Bronchial epithelial cell (primary cell): ENCODE data around the gene KRTAP12-4. TPM values are rescaled to one million over a fixed set of nuclear protein-coding genes. Genes with fewer than 3 reads are reported as not detected.
"Not testable (repeated sequence)": the region's sequence is repeated elsewhere in the genome, so short reads cannot be mapped to it uniquely, and the experiment has no call there.

Experiments used
- DNase-seq: peaks from one replicate; pipeline ENCODE4 v3.0.0-alpha.2; 2010; ENCODE audit warnings: low read depth
- FAIRE-seq: peaks from 2 replicates; lab custom pipeline; 2011; peaks lifted over from hg19 to GRCh38; lab: Jason Lieb, UNC
- H3K27me3 ChIP-seq: 2 replicates; pipeline ENCODE4 v1.5.1; 2011; ENCODE audit warnings: low read length; ENCODE audit not compliant: control insufficient read depth, insufficient read depth
- H3K36me3 ChIP-seq: 2 replicates; pipeline ENCODE4 v1.5.1; 2011; ENCODE audit warnings: low read length; ENCODE audit not compliant: control insufficient read depth, insufficient read depth
- H3K4me3 ChIP-seq: 2 replicates; pipeline ENCODE4 v1.5.1; 2011; ENCODE audit warnings: mild to moderate bottlenecking, low read depth, low read length, control low read depth
- CTCF ChIP-seq: IDR thresholded peaks from 2 replicates; pipeline ENCODE4 v1.5.1; 2011; ENCODE audit warnings: mild to moderate bottlenecking, moderate library complexity, low read length, control low read depth, inconsistent platforms; ENCODE audit not compliant: insufficient read depth, severe bottlenecking
- total RNA-seq: library from RNA; depleted of rRNA; stranded (reverse); fragments of >200 nt; gene quantifications from 2 replicates; pipeline ENCODE4 v1.2.1, GENCODE V29; 2014

KRTAP12-4 gene
- total RNA-seq, 1 donor from 2014 or later, result not detected

GRCh38 chr21:44637018-44637850 is 17.2 kb downstream of the KRTAP12-4 start, which contains the start of gene KRTAP10-10:
TSS of gene KRTAP10-10 (plus strand) at chr21:44637356. CDS start at chr21:44637418, 62 bp downstream.
- DNase-seq (no peak), FAIRE-seq (peak; percentile 92)

GRCh38 chr21:44636209-44637017 is 18.0 kb downstream of the KRTAP12-4 start:
- H3K27me3 ChIP-seq, result no peaks in the 10 kb centered on the region
- no peaks in the 10 kb centered on the region for H3K36me3 ChIP-seq
- FAIRE-seq (no peak), DNase-seq (no peak)
- TF ChIP-seq CTCF, result no peak
- no peak overlapping the region for H3K4me3 ChIP-seq

More at GRCh38 chr21:44637018-44637850, 17.2 kb downstream of the KRTAP12-4 start, which contains the start of gene KRTAP10-10:
- Histone ChIP-seq H3K27me3 (no peaks in the 10 kb centered on the region), H3K36me3 (no peaks in the 10 kb centered on the region), H3K4me3 (no peak within 1 kb of the TSS)
- TF ChIP-seq CTCF, result no peak

GRCh38 chr21:44632067-44632466 is 22.4 kb downstream of the KRTAP12-4 start:
- no peak for DNase-seq
- Histone ChIP-seq H3K4me3 (no peak overlapping the region), H3K27me3 (no peaks in the 10 kb centered on the region), H3K36me3 (no peaks in the 10 kb centered on the region)
- FAIRE-seq, result no peak
- TF ChIP-seq CTCF, result no peak

GRCh38 chr21:44630440-44630839 is 24.0 kb downstream of the KRTAP12-4 start:
- Histone ChIP-seq H3K4me3 (no peak overlapping the region), H3K36me3 (no peaks in the 10 kb centered on the region), H3K27me3 (no peaks in the 10 kb centered on the region)
- DNase-seq, result no peak
- no peak for FAIRE-seq
- TF ChIP-seq CTCF, result no peak

GRCh38 chr21:44628707-44629391 is 25.6 kb downstream of the KRTAP12-4 start:
- no peak for FAIRE-seq

GRCh38 chr21:44627831-44628233 is 26.6 kb downstream of the KRTAP12-4 start:
- H3K4me3 ChIP-seq, FAIRE-seq, H3K36me3 ChIP-seq, H3K27me3 ChIP-seq, DNase-seq: not testable (repeated sequence)

More at GRCh38 chr21:44628707-44629391, 25.6 kb downstream of the KRTAP12-4 start:
- Histone ChIP-seq H3K4me3 (no peak overlapping the region), H3K36me3 (no peaks in the 10 kb centered on the region), H3K27me3 (no peaks in the 10 kb centered on the region)
- DNase-seq, result no peak
- no peak for TF ChIP-seq CTCF

- not testable (repeated sequence) for DNase-seq, H3K27me3 ChIP-seq, FAIRE-seq, H3K4me3 ChIP-seq, H3K36me3 ChIP-seq
Observed at GRCh38 chr21:44627181-44627822, 27.2 kb downstream of the KRTAP12-4 start.
